ENCODE measurements around the gene AGBL5. TPM values are rescaled to one million over a fixed set of nuclear protein-coding genes. Genes with fewer than 3 reads are reported as not detected.

AGBL5 gene
- polyA plus RNA-seq, 2 of the 4 experiments (the other 2 are of a cell fraction): 25.5 to 52.7 TPM

DNA sequence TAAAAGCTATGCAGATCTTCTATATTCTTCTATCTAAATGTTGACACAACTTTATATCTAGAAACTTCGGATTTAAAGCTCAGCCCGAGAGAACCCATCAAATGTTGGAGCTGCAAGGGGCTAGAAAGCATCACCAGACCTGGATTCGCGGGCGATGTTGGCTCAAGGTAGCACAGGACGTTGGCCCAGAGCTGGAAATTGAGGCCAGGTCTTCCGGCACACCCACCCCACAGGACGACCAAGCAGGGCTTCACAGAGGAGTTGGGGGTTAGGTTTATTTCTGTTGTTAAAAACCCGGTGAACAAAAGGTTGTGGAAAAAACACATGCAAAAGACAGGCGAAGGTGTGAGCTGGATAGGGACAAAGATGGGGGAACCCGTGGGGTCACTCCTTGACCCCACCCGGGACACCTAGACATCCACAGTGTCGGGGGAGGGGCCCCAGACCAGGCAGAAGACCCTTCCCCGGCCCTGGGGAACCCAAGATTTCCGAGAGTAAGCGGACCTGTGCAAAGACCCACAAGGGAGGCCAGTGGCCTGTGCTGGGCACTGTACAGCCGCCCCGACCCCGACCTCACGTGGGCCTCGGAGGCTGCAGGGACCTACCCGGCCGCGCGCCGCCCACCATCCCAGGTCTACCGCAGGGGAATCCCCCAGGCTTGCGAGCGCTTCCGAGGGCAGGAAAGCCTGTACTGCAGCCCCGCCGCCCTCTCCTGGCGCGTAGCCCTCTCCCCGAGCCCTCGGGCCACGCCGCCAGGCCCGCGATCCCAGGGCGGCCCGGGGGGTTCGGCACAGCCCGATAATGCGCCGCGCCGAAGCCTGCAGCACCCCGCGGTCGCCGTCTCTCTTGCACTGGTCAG is 1.8 kb upstream of the AGBL5 start:
- ChIA-PET POLR2A (interaction anchor here (1.0 to 3.3 kb wide), 9 partner anchors 8 to 88 kb away, joined by 3 to 37 read pairs (median 9); partner anchors contain the start of genes OST4 and TMEM214), CTCF (interaction anchor here (0.6 to 13.5 kb wide), 17 partner anchors 10 to 231 kb away, joined by 3 to 143 read pairs (median 6); partner anchors contain the start of genes OST4 and TMEM214)
- Histone ChIP-seq H3K4me2 (peak overlapping the region; percentile 89), H3K27ac (peak overlapping the region; percentile 79 to 93), H3K4me1 (peaks cover 13% of the 10 kb centered on the region; the same call in 2 of the 3 replicates), H3K4me3 (peak overlapping the region; percentile 86), H3K9me3 (no peaks in the 10 kb centered on the region)
- no peak for FAIRE-seq
- ATAC-seq: peak; percentile 23 to 38
- TF ChIP-seq, protein P1, sequence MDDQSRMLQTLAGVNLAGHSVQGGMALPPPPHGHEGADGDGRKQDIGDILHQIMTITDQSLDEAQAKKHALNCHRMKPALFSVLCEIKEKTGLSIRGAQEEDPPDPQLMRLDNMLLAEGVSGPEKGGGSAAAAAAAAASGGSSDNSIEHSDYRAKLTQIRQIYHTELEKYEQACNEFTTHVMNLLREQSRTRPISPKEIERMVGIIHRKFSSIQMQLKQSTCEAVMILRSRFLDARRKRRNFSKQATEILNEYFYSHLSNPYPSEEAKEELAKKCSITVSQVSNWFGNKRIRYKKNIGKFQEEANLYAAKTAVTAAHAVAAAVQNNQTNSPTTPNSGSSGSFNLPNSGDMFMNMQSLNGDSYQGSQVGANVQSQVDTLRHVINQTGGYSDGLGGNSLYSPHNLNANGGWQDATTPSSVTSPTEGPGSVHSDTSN (IDR thresholded peaks at IDR 0.05): no peak
- TF ChIP-seq, protein P2, sequence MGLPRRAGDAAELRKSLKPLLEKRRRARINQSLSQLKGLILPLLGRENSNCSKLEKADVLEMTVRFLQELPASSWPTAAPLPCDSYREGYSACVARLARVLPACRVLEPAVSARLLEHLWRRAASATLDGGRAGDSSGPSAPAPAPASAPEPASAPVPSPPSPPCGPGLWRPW (IDR thresholded peaks at IDR 0.05): no peak
- TF ChIP-seq RCOR1 (IDR thresholded peaks at IDR 0.05; ENCODE audit: low read depth, low read length) (no peak), ZSCAN20 (CRISPR knock-in tag; IDR thresholded peaks at IDR 0.05) (no peak), CHD4 (IDR thresholded peaks at IDR 0.05; ENCODE audit: borderline replicate concordance) (no peak), HEYL (CRISPR knock-in tag; IDR thresholded peaks at IDR 0.05) (no peak), ZNF302 (CRISPR knock-in tag; IDR thresholded peaks at IDR 0.05) (no peak), CBX8 (IDR thresholded peaks at IDR 0.05) (no peak), ESRRA (IDR thresholded peaks at IDR 0.05; ENCODE audit: borderline replicate concordance, low read length) (no peak), HOXB5 (CRISPR knock-in tag; IDR thresholded peaks at IDR 0.05) (no peak), HDAC2 (IDR thresholded peaks at IDR 0.05) (no peak; the same call in 1 of the 2 replicates), HOXA7 (CRISPR knock-in tag; IDR thresholded peaks at IDR 0.05) (no peak)
- TF ChIP-seq, protein P3, sequence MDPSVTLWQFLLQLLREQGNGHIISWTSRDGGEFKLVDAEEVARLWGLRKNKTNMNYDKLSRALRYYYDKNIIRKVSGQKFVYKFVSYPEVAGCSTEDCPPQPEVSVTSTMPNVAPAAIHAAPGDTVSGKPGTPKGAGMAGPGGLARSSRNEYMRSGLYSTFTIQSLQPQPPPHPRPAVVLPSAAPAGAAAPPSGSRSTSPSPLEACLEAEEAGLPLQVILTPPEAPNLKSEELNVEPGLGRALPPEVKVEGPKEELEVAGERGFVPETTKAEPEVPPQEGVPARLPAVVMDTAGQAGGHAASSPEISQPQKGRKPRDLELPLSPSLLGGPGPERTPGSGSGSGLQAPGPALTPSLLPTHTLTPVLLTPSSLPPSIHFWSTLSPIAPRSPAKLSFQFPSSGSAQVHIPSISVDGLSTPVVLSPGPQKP (IDR thresholded peaks at IDR 0.05; ENCODE audit: low read depth, low read length): no peak
- TF ChIP-seq, protein P4, sequence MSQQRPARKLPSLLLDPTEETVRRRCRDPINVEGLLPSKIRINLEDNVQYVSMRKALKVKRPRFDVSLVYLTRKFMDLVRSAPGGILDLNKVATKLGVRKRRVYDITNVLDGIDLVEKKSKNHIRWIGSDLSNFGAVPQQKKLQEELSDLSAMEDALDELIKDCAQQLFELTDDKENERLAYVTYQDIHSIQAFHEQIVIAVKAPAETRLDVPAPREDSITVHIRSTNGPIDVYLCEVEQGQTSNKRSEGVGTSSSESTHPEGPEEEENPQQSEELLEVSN (IDR thresholded peaks at IDR 0.05; ENCODE audit: borderline replicate concordance, low read depth): no peak
- TF ChIP-seq, protein P5, sequence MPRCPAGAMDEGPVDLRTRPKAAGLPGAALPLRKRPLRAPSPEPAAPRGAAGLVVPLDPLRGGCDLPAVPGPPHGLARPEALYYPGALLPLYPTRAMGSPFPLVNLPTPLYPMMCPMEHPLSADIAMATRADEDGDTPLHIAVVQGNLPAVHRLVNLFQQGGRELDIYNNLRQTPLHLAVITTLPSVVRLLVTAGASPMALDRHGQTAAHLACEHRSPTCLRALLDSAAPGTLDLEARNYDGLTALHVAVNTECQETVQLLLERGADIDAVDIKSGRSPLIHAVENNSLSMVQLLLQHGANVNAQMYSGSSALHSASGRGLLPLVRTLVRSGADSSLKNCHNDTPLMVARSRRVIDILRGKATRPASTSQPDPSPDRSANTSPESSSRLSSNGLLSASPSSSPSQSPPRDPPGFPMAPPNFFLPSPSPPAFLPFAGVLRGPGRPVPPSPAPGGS (IDR thresholded peaks at IDR 0.05): no peak
- TF ChIP-seq, protein P6, sequence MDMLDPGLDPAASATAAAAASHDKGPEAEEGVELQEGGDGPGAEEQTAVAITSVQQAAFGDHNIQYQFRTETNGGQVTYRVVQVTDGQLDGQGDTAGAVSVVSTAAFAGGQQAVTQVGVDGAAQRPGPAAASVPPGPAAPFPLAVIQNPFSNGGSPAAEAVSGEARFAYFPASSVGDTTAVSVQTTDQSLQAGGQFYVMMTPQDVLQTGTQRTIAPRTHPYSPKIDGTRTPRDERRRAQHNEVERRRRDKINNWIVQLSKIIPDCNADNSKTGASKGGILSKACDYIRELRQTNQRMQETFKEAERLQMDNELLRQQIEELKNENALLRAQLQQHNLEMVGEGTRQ (IDR thresholded peaks at IDR 0.05): no peak
- whole genome bisulfite sequencing (ENCODE audit: missing lambda C conversion rate): 46% methylated on average over 19 of the region's 52 CpGs
- peak in 1 of 2 experiments; percentile 70 for DNase-seq (ENCODE audit: low read depth in 1 of 2, low spot score in 1 of 2)

DNA sequence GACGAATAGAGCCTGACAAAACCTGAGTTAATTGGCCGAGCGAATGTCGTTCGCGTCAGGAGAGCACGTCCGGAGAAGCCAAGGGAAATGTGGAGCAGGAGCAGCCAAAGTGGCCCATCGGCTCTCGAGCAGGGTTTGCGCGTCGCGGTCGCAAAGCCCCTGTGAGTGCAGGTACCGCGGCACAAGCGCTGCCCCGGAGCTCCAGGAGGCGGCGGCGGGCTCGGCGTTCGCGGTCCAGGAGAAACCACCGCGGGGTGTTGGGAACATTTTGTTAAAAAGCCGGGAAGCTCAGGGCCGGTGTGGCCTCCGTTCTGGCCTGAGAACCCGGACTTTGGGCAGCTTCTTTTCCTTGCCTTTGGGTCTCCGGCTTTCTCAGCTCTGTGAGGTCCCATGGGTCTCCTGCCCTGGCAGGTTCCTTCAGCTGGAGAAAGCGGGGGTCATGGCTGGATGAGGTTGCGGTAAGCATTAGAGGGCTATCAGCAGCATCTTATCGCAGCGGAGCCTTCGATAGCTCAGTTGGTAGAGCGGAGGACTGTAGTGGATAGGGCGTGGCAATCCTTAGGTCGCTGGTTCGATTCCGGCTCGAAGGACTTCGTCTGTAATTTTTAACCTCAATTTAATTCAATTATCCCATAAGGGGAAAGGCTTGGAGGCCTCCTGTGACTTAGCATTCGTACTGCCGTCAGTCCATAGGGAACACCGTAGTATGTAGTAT is 1.0 kb upstream of the AGBL5 start:
- POLR2A ChIA-PET: interaction anchor here (0.9 to 3.3 kb wide), 17 partner anchors 9 to 331 kb away, joined by 3 to 37 read pairs (median 6); partner anchors contain the start of genes KHK, OST4 and TMEM214
- no peak for FAIRE-seq
- peak; percentile 77 to 86 for ATAC-seq
- TF ChIP-seq NPAS2 (CRISPR knock-in tag; IDR thresholded peaks at IDR 0.05; ENCODE audit: borderline replicate concordance) (no peak), FOXS1 (CRISPR knock-in tag; IDR thresholded peaks at IDR 0.05) (no peak), FOSL2 (IDR thresholded peaks at IDR 0.05) (no peak), FOSL2 (CRISPR knock-in tag; IDR thresholded peaks at IDR 0.05) (peak; percentile 36), EHF (CRISPR knock-in tag; IDR thresholded peaks at IDR 0.05) (no peak), HOXA7 (CRISPR knock-in tag; IDR thresholded peaks at IDR 0.05) (no peak), FOSB (CRISPR knock-in tag; IDR thresholded peaks at IDR 0.05) (peak; percentile 77)
- TF ChIP-seq, protein P1 (IDR thresholded peaks at IDR 0.05): no peak; the same call in 1 of the 2 replicates
- TF ChIP-seq, protein P7, sequence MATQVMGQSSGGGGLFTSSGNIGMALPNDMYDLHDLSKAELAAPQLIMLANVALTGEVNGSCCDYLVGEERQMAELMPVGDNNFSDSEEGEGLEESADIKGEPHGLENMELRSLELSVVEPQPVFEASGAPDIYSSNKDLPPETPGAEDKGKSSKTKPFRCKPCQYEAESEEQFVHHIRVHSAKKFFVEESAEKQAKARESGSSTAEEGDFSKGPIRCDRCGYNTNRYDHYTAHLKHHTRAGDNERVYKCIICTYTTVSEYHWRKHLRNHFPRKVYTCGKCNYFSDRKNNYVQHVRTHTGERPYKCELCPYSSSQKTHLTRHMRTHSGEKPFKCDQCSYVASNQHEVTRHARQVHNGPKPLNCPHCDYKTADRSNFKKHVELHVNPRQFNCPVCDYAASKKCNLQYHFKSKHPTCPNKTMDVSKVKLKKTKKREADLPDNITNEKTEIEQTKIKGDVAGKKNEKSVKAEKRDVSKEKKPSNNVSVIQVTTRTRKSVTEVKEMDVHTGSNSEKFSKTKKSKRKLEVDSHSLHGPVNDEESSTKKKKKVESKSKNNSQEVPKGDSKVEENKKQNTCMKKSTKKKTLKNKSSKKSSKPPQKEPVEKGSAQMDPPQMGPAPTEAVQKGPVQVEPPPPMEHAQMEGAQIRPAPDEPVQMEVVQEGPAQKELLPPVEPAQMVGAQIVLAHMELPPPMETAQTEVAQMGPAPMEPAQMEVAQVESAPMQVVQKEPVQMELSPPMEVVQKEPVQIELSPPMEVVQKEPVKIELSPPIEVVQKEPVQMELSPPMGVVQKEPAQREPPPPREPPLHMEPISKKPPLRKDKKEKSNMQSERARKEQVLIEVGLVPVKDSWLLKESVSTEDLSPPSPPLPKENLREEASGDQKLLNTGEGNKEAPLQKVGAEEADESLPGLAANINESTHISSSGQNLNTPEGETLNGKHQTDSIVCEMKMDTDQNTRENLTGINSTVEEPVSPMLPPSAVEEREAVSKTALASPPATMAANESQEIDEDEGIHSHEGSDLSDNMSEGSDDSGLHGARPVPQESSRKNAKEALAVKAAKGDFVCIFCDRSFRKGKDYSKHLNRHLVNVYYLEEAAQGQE (IDR thresholded peaks at IDR 0.05): no peak; the same call in 1 of the 2 replicates

More for the DNA sequence above, 1.0 kb upstream of the AGBL5 start:
- 2% methylated on average over 47 of the region's 48 CpGs for WGBS (ENCODE audit: missing lambda C conversion rate)
- CTCF ChIA-PET: interaction anchor here (0.8 to 13.5 kb wide), 18 partner anchors 9 to 253 kb away, joined by 3 to 143 read pairs (median 6); partner anchors contain the start of genes OST4 and TMEM214
- Histone ChIP-seq H3K27ac (peak overlapping the region; percentile 83 to 93), H3K4me1 (peaks cover 13% of the 10 kb centered on the region; the same call in 2 of the 3 replicates), H3K4me2 (peak overlapping the region; percentile 89), H3K4me3 (peak overlapping the region; percentile 86), H3K9me3 (no peaks in the 10 kb centered on the region)
- DNase-seq (ENCODE audit: low read depth in 1 of 2, low spot score in 1 of 2): peak; percentile 95 to 97
